BLaER1 treated with 17β-estradiol and CSF1 and Interleukin-3, amounts not matched to agents 10 nM and 100 nM (cell line): ENCODE data around the gene A2M.
"Not testable (repeated sequence)": the region's sequence is repeated elsewhere in the genome, so short reads cannot be mapped to it uniquely, and the experiment has no call there.

Experiments used
- H3K27ac ChIP-seq, 11 experiments: shearing (Covaris generic); formaldehyde crosslinking; 2 replicates each; pipeline ENCODE4 v1.8.1; 2022
- H3K27me3 ChIP-seq, 11 experiments: shearing (Covaris generic); formaldehyde crosslinking; 2 replicates each; pipeline ENCODE4 v1.8.1; 2022
- H3K36me3 ChIP-seq, 11 experiments: shearing (Covaris generic); formaldehyde crosslinking; 2 replicates each; pipeline ENCODE4 v1.8.1; 2022
- H3K4me1 ChIP-seq, 10 experiments: shearing (Covaris generic); formaldehyde crosslinking; 2 replicates each; pipeline ENCODE4 v1.8.1; 2022
- H3K4me2 ChIP-seq, 11 experiments: shearing (Covaris generic); formaldehyde crosslinking; 2 replicates each; pipeline ENCODE4 v1.8.1; 2022
- H3K4me3 ChIP-seq, 10 experiments: shearing (Covaris generic); formaldehyde crosslinking; 2 replicates each; pipeline ENCODE4 v1.8.1; 2022
- H3K9ac ChIP-seq, 11 experiments: shearing (Covaris generic); formaldehyde crosslinking; 2 replicates each; pipeline ENCODE4 v1.8.1; 2022
- H3K9me3 ChIP-seq, 11 experiments: shearing (Covaris generic); formaldehyde crosslinking; replicated peaks in 1 of 11; 2 replicates each; pipeline ENCODE4 v1.8.1; 2022
- H4K20me1 ChIP-seq, 11 experiments: shearing (Covaris generic); formaldehyde crosslinking; 2 replicates each; pipeline ENCODE4 v1.8.1; 2022
- Cebpa-rat ChIP-seq, 11 experiments: shearing (Covaris generic); IDR thresholded peaks; 2 replicates each; pipeline ENCODE4 v1.8.1; 2022

Gene A2M

DNA sequence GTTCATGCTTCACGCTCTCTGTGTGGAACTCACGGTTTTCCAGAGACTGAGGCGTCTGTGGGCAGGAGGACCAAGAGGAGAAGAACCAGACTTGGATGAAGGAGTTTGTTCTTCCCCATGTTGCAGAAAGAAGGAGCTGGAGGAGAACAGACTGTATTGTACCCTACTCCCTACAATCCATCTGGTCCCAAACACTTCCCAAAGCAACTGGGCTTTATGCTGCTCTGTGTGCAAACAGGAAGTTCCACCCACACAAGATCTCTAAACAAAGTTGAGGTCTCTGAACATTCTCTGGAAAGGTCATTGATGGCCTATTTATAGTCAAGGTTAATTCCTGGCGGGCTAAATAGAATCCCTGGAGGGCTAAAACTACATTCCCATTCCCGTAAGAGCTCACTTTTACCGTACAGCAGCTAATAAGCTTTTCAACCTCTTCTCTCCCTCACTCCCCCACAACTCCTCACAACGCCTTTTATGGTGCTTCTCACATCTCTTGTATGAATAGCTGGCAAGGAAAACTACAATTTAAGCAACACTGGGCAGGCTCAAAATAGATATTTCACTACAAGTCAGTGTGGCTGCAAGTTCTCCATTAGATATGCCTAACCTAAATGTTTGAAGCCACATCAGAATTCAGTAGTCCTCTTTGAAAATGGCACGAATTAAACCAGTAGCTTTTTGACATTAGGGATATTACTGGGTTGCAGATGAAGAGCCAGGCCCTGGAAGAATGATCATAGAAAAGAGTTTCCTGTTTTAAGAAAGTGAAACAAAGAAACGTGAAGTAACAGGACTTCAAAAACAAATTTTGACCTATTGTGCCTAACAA lies at the start of gene A2M:
TSS of gene A2M (minus strand) at position 189 of the 829 bp plus-strand sequence. CDS start at position 119, 70 bp downstream.
- peaks cover 41 to 56% (median 45%) of the 10 kb centered on the region in 10 experiments for H3K4me1 ChIP-seq
- H3K27me3 ChIP-seq: no peaks in the 10 kb centered on the region
- H3K9ac ChIP-seq: peak within 1 kb of the TSS in 9 of 11 experiments; percentile 6 to 52 (median 15); a peak in 12 of 22 replicates
- no peak for TF ChIP-seq Cebpa-rat (IDR thresholded peaks at IDR 0.05)
- H3K27ac ChIP-seq: peak within 1 kb of the TSS; percentile 29 to 81 (median 71); a peak in 20 of 22 replicates
- H4K20me1 ChIP-seq: no peaks in the 10 kb centered on the region
- H3K4me3 ChIP-seq: peak within 1 kb of the TSS in 7 of 10 experiments; percentile 7 to 41 (median 28); a peak in 7 of 20 replicates
- H3K4me2 ChIP-seq: peak within 1 kb of the TSS; percentile 77 to 94 (median 85)
- peaks cover 0 to 7% (median 0%) of the 10 kb centered on the region in 11 experiments; a peak in 1 of 22 replicates for H3K36me3 ChIP-seq
- H3K9me3 ChIP-seq: no peaks in the 10 kb centered on the region

DNA sequence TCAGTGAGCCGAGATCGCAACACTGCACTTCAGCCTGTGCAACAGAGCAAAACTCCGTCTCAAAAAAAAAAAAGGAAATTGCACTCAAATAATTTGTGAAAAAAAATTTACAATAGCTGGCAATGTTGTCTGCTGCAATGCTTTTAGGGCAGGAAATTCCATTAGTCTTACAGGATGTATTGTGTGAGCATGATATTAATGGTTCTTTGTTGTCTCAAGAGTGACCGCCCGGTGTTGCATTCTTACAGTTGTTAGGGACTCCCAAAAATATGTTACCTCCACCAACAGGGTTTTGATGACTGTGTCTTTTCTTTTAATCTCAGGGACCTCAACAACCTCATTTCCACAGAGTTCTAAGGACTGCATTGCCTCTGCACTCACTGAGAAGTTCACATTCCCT lies 47.7 kb upstream of the A2M start:
- no peaks in the 10 kb centered on the region for H3K9me3 ChIP-seq
- no peaks in the 10 kb centered on the region for H3K27me3 ChIP-seq
- no peak overlapping the region for H3K27ac ChIP-seq
- H3K4me2 ChIP-seq: no peak overlapping the region
- H3K9ac ChIP-seq: no peak overlapping the region
- no peaks in the 10 kb centered on the region for H3K36me3 ChIP-seq
- no peak for TF ChIP-seq Cebpa-rat (IDR thresholded peaks at IDR 0.05)
- no peaks in the 10 kb centered on the region for H3K4me1 ChIP-seq
- H3K4me3 ChIP-seq: no peak overlapping the region
- no peaks in the 10 kb centered on the region for H4K20me1 ChIP-seq

DNA sequence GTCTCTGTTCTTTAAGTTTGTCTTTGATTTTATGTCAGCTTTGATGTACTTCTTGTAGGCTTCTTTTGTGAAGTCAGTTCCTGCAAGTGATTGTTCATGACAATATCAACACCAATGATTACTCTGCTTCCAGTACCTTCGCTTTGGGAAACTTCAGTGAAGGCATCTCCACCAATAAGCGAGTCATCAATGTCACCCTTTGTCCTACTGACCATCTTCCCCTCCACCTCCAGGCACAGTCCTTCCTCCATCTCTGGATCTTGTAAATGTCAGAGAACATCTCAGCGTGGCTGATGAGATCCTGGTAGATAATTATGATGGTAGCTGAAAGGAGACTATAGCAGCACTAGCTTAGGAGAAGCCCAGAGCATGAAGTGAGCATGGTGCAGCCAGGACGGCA lies 40.4 kb upstream of the A2M start:
- Histone ChIP-seq H3K4me1 (no peaks in the 10 kb centered on the region), H3K4me3 (no peak overlapping the region), H3K27ac (no peak overlapping the region), H3K9me3 (no peaks in the 10 kb centered on the region), H3K27me3 (no peaks in the 10 kb centered on the region), H3K36me3 (no peaks in the 10 kb centered on the region), H4K20me1 (no peaks in the 10 kb centered on the region), H3K4me2 (no peak overlapping the region), H3K9ac (no peak overlapping the region)
- TF ChIP-seq Cebpa-rat (IDR thresholded peaks at IDR 0.05): no peak

DNA sequence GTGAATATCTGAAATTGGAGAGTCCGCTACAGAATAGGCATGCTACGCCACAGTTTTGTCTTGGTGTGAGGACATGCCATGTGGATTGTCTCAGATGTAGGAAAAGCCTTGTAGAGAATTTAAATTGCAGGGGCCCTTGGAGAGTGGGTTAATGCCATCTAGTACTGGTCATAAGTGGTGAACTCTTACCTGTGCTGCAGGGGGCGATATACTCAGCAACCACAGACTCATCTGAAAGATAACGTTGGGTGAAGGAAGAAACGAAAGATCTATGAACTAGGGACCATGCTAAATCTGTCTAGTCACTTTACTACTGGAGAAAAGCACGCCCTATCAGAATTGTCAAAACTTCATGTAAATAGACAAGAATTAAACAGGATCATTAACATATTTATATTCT lies 33.7 kb upstream of the A2M start:
- no peaks in the 10 kb centered on the region for H4K20me1 ChIP-seq
- H3K27me3 ChIP-seq: no peaks in the 10 kb centered on the region
- H3K4me1 ChIP-seq: peaks cover 0 to 17% (median 2%) of the 10 kb centered on the region in 10 experiments; a peak in 7 of 20 replicates
- no peak overlapping the region for H3K4me3 ChIP-seq
- H3K36me3 ChIP-seq: no peaks in the 10 kb centered on the region
- H3K27ac ChIP-seq: no peak overlapping the region
- no peak for TF ChIP-seq Cebpa-rat (IDR thresholded peaks at IDR 0.05)
- peaks cover 6 to 17% (median 13%) of the 10 kb centered on the region in 11 experiments for H3K9me3 ChIP-seq
- H3K4me2 ChIP-seq: no peak overlapping the region
- no peak overlapping the region for H3K9ac ChIP-seq

DNA sequence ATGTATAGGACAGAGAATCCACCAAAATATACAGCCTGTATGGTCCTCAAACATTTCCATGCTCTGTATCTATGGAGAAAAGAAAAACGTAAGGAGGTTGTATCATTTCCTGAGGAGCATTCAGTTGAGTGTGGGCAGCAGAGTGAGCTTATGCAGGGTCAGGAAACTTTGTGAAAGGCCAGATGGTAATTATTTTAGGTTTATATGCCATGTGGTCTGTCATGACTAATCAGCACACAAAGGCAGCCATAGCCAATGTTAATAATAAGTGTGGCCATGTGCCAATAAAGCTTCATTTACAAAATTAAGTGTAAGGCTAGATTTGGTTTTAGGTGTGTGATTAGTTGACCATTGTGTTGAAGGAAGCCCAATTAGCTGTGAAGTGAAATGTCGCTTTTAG lies 33.2 kb upstream of the A2M start:
- no peak for TF ChIP-seq Cebpa-rat (IDR thresholded peaks at IDR 0.05)
- no peaks in the 10 kb centered on the region for H4K20me1 ChIP-seq
- no peak overlapping the region for H3K4me2 ChIP-seq
- H3K4me3 ChIP-seq: no peak overlapping the region
- no peak overlapping the region for H3K27ac ChIP-seq
- peaks cover 10 to 21% (median 18%) of the 10 kb centered on the region in 11 experiments for H3K9me3 ChIP-seq
- H3K36me3 ChIP-seq: no peaks in the 10 kb centered on the region
- H3K4me1 ChIP-seq: peaks cover 0 to 17% (median 2%) of the 10 kb centered on the region in 10 experiments; a peak in 7 of 20 replicates
- H3K9ac ChIP-seq: no peak overlapping the region
- H3K27me3 ChIP-seq: no peaks in the 10 kb centered on the region

DNA sequence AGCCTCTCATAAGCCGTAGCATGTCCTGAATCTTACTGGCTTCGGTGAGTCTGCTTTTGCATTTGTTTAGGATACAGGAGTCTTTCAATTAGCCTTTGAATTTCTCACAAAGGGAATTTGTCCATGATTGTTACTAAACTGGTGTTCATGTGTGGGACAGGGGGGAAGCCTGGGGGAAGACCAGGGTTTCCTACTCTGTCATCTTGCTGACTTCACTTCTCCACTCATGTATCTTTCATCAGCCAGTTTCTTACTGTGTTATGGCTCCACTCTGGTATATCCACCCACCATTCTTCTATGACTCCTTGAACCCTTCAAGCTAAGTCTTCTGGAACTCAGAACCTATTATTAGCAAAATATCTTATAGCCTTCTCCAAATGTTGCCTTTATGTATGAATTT lies 31.7 kb upstream of the A2M start:
- H4K20me1 ChIP-seq: no peaks in the 10 kb centered on the region
- no peaks in the 10 kb centered on the region for H3K36me3 ChIP-seq
- peak overlapping the region in 1 of 11 experiments; percentile 38; a peak in 1 of 22 replicates for H3K4me2 ChIP-seq
- peaks cover 25 to 36% (median 32%) of the 10 kb centered on the region in 11 experiments for H3K9me3 ChIP-seq
- H3K27ac ChIP-seq: no peak overlapping the region
- no peak for TF ChIP-seq Cebpa-rat (IDR thresholded peaks at IDR 0.05)
- no peaks in the 10 kb centered on the region for H3K27me3 ChIP-seq
- peaks cover 0 to 17% (median 2%) of the 10 kb centered on the region in 10 experiments; a peak in 7 of 20 replicates for H3K4me1 ChIP-seq
- H3K4me3 ChIP-seq: no peak overlapping the region
- no peak overlapping the region for H3K9ac ChIP-seq

DNA sequence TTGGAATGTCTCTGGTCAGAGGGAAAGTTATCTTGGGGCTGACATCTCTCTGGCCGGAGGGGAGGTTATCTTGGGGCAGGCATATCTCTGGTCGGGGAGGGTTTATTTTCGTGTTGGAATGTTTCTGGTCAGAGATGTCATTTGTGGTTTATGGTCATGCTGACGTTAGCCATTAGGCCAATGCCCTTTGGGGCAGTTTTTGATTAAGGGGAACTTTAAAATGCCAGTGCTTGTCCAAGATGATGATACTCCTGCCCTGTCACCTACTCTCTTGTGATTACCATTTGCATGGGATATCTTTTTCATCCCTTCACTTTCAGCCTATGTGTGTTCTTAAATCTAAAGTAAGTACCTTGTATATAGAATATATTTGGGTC lies 29.0 kb upstream of the A2M start:
- Histone ChIP-seq H3K4me1 (peaks cover 0 to 17% (median 2%) of the 10 kb centered on the region in 10 experiments; a peak in 7 of 20 replicates), H3K27me3 (no peaks in the 10 kb centered on the region), H3K4me3 (no peak overlapping the region), H3K9me3 (peaks cover 43 to 62% (median 54%) of the 10 kb centered on the region in 11 experiments), H3K36me3 (no peaks in the 10 kb centered on the region; a peak in 1 of 22 replicates), H3K27ac (no peak overlapping the region), H3K4me2 (no peak overlapping the region), H4K20me1 (no peaks in the 10 kb centered on the region), H3K9ac (no peak overlapping the region)
- no peak for TF ChIP-seq Cebpa-rat (IDR thresholded peaks at IDR 0.05)

DNA sequence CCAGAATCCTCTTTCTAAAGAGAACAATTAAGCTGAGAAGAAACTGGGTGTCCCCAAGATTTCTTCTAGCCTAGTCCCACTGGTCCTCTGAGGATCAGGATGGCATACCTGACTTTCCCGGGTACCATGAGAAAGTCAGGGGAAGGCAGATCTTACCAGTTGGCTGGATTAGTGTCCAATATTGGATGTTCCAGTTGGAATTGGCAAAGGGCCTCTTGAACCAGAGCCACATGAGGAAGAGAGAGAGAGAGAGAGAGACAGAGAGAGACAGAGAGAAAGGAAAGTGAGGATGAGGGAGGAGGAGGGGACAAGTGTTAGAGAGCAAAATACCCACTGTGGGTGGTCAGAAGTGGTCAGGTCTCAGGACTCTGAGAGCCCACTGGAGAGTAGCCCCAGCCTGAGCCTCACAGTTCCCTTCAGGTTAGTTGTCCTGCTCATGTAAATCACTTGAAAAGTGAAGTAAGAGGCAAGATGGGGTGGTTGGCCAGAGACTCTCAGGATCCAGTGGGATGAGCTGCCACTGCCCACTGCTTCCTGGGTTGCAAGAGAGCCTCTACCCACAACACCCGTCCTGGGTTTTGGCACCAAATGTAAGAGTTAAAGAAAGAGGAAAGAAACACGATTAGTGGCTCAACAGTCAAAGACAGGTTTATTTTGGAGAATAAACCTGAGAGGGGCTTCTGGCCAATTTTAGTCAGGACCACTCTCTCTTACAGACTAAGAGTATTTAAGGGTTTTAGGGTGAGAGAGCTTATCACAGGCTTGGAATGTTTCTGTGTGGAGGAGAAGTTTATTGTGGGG lies 28.4 kb upstream of the A2M start:
- H3K27ac ChIP-seq: no peak overlapping the region
- H3K9me3 ChIP-seq: peaks cover 43 to 67% (median 56%) of the 10 kb centered on the region in 11 experiments
- no peaks in the 10 kb centered on the region for H3K27me3 ChIP-seq
- no peak overlapping the region for H3K9ac ChIP-seq
- no peak for TF ChIP-seq Cebpa-rat (IDR thresholded peaks at IDR 0.05)
- no peak overlapping the region for H3K4me3 ChIP-seq
- no peak overlapping the region for H3K4me2 ChIP-seq
- H3K4me1 ChIP-seq: peaks cover 0 to 17% (median 2%) of the 10 kb centered on the region in 10 experiments; a peak in 7 of 20 replicates
- no peaks in the 10 kb centered on the region for H4K20me1 ChIP-seq
- no peaks in the 10 kb centered on the region; a peak in 1 of 22 replicates for H3K36me3 ChIP-seq

DNA sequence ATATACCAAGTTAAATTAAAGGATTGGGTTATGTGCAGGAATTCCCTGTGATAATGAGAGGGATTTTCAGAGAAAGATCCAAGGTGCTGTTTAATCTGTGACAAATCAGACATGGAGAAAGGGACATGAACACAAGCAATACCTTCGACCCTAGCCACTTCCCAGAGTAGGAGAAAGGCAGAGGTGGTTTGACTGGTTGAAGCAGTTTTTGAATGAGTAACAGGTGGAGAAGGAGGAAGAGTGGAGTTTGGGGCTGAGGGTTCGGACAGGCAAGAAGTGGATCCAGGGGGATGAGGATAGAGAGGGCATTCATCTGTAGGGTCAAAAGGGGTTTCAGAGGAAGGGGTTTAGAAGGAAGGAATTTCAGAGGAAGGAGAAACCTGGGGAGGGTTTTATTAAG lies 27.4 kb upstream of the A2M start:
- Histone ChIP-seq H3K9me3 (peaks cover 43 to 69% (median 56%) of the 10 kb centered on the region in 11 experiments), H3K4me1 (peaks cover 0 to 17% (median 2%) of the 10 kb centered on the region in 10 experiments; a peak in 7 of 20 replicates), H4K20me1 (no peaks in the 10 kb centered on the region), H3K4me2 (no peak overlapping the region), H3K27me3 (no peaks in the 10 kb centered on the region), H3K9ac (no peak overlapping the region), H3K36me3 (no peaks in the 10 kb centered on the region; a peak in 1 of 22 replicates), H3K4me3 (no peak overlapping the region), H3K27ac (no peak overlapping the region)
- TF ChIP-seq Cebpa-rat (IDR thresholded peaks at IDR 0.05): no peak

DNA sequence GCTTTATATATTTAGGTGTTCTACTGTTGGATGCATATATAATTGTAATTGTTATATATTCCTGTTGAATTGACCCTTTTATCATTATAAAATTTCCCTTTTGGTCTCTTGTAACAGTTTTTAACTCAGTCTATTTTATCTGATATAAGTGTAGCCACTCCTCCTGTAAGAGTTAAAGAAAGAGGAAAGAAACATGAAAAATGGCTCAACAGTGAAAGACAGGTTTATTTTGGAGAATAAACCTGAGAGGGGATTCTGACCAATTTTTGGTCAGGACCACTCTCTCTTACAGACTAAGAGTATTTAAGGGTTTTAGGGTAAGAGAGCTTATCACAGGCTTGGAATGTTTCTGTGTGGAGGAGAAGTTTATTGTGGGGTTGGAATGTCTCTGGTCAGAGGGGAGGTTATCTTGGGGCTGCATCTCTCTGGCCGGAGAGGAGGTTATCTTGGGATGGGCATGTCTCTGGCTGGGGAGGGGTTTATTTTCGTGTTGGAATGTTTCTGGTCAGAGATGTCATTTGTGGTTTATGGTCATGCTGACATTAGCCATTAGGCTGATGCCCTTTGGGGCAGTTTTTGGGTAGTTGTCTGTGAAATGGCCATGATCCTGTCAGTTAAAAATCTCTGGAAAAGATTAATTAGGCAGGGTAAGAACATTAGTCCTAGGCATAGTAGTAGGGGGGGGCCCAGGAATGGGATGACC lies 24.0 kb upstream of the A2M start:
- H4K20me1 ChIP-seq, H3K27me3 ChIP-seq, H3K27ac ChIP-seq, H3K36me3 ChIP-seq, H3K4me3 ChIP-seq, H3K4me1 ChIP-seq, H3K9ac ChIP-seq, H3K4me2 ChIP-seq: not testable (repeated sequence)
- H3K9me3 ChIP-seq: peaks cover 41 to 67% (median 50%) of the 10 kb centered on the region in 11 experiments
